ENCODE data around the gene CFAP74.

CFAP74 gene, protein sequence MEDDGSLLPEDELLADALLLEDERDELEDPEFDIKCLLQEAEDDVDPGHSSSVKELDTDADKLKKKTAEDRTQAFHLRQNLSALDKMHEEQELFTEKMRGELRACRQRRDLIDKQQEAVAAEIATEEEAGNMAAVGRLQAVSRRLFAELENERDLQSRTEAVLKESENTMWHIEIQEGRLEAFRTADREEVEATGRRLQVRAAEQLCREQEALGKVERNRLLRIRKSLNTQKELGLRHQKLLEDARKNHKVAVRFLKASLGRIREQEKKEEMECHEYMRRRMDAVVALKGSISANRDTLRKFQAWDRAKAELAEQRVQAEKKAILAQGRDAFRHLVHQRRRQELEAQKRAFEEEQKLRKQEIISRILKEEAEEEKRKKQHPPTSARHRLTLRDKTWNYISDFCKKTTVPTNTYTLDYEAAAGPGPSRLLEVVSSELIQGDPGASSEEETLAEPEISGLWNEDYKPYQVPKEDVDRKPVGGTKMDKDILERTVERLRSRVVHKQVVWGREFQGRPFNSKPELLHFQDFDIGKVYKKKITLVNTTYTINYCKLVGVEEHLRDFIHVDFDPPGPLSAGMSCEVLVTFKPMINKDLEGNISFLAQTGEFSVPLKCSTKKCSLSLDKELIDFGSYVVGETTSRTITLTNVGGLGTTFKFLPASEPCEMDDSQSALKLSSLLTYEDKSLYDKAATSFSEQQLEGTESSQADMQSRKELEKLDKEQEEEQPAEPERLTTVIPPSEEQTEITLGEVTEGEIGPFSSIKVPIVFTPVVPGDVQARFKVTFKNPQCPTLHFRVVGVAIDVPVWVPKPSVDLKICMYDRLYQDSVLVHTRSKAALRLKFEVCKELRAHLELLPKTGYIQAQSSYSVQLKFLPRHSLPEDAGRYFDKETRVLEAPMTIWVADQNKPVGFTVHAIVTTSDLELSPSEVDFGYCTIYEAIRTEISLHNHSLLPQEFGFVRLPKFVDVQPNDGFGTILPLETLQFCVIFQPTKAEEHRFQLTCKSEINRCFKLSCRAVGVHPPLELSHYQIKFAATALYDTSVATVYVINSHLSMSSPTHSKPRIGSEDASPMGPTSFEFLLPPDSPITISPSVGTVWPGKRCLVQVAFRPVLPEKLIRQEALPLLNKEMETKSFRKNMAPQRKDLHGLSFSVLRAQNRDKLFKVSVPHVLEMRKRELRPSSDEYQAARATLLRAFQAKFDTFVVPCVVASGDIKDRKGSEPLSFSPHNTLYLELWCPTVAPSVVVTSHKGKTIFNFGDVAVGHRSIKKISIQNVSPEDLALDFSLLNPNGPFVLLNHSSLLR (N-terminal part only)

GRCh38 chr1:2003541-2004131 is at the start of gene CFAP74:
Gene CFAP74 (minus strand): TSS chr1:2003786. CDS start chr1:1990956, 12,830 bp downstream.
- DNase-seq (ENCODE audit: low spot score) = peak; percentile 99

DNA sequence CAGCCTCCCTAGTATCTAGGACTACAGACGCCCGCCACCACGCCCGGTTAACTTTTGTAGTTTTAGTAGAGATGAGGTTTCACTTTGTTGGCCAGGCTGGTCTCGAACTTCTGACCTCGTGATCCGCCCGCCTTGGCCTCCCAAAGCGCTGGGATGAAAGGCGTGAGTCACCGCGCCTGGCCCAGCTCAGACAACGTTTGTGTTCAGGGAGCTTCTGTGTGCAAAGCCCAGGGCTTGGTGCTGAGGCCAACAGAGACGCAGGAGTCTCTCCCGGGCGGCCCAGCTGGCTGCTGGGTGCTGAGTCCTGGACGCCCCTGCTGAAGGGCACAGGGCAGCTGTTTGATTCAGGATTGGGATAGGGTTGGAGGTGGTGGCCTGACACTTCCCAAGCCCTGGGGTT is 49.6 kb upstream of the CFAP74 start:
- no peak for DNase-seq (ENCODE audit: low spot score)

- DNase-seq (ENCODE audit: low spot score) = no peak
Measured at GRCh38 chr1:2052756-2053155, 49.2 kb upstream of the CFAP74 start.

GRCh38 chr1:2052054-2052679 is 48.6 kb upstream of the CFAP74 start:
- DNase-seq (ENCODE audit: low spot score) = no peak

DNA sequence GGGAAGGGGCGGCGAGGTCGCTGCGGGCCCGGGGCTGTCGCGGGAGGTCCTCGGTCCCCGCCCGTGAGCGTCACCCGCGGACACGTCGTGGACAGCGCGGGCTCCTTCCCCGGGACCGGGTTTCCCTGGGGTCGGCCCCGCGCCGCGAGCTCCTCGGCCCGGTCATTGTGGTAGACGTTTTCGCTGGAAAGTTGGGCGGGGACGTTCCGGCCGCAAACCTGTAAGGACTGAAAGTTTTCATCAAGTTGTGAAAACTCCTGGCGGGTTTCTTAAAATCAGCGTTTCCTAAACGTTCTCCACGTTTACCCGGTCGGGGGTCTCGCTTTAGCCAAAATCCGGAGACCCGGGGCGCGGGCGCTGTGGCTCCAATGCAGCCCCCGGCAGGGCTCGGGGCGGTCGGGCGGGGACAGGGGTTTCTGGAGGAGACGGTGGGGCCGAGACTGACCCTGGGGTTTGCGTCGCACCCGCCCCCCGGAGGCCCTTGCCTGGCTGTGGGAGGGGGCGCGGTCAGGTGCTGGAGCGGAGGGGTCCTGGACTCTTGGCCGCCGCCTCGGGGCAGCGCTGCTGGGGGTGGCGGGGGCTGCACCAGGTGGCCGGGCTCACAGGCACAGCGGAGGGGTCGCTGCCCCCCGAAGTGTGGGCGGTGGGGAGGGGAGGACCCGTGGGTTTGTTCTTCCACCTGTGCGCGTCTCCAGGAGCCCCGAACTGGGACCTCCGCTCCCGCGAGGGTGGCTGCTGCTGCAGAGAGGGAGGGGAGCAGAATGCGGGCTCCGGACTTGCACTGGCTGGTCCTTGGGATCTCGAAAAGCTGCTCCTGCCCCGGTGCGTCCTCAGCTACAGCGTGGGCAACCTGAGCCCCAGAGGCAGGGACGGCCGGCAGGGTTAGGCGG is 47.5 kb upstream of the CFAP74 start:
- DNase-seq (ENCODE audit: low spot score) = no peak

DNA sequence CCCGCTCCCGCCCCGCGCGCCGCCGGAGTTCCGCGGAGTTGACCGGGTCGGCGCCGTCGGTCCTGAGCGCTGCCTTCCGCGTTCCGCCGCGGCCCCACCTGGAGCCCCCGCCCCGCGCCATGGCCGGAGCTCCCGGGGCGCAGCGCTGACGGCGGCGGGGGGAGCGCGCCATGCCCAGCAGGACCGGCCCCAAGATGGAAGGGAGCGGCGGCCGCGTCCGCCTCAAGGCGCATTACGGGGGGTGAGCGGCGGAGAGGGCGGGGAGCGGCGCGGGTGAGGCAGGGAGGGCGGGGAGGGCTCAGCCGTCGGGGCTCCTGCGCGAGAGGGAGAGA is 46.8 kb upstream of the CFAP74 start:
- DNase-seq (ENCODE audit: low spot score) = peak; percentile 70

DNA sequence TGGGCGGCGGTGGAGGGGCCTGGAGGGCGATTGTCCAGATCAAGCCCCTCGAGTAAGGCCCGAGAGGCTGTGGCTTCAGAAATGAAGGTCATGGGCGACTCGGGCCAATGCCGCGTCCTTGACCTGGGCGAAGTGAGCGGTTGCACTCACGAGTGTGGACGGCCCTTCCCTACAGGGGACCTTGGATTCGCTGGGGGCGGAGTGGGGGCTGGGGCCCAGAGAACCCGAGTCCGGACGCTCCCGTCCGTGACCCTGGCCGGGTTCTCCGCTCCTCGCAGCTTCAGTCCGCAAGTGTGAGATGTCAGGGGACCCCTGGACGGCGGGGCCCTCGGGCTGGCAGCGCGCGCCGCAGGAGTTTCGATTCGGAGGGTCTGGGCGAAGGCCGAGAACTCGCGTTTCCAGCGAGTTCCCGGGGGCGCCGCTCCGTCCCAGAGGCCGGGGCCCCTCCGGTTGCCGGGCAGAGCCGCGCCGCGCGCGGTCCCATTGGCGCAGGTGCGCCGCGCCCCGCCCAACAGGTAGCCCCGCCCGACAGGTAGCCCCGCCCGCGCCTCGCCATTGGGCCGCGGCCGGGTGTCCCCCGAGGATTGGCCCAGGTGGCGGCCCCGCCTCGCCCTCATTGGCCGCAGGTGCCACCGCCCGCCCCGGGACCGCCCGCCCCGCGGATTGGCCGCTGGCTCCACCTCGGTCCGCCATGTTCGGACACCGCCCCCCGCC is 46.3 kb upstream of the CFAP74 start, which contains the start of gene PRKCZ:
TSS of gene PRKCZ (plus strand) at position 694 of the 714 bp plus-strand sequence. CDS start 220 bp downstream, outside the sequence.
- peak; percentile 98 for DNase-seq (ENCODE audit: low spot score)

- DNase-seq (ENCODE audit: low spot score) = peak; percentile 77
Measured at GRCh38 chr1:2049225-2049717, 45.7 kb upstream of the CFAP74 start.

DNA sequence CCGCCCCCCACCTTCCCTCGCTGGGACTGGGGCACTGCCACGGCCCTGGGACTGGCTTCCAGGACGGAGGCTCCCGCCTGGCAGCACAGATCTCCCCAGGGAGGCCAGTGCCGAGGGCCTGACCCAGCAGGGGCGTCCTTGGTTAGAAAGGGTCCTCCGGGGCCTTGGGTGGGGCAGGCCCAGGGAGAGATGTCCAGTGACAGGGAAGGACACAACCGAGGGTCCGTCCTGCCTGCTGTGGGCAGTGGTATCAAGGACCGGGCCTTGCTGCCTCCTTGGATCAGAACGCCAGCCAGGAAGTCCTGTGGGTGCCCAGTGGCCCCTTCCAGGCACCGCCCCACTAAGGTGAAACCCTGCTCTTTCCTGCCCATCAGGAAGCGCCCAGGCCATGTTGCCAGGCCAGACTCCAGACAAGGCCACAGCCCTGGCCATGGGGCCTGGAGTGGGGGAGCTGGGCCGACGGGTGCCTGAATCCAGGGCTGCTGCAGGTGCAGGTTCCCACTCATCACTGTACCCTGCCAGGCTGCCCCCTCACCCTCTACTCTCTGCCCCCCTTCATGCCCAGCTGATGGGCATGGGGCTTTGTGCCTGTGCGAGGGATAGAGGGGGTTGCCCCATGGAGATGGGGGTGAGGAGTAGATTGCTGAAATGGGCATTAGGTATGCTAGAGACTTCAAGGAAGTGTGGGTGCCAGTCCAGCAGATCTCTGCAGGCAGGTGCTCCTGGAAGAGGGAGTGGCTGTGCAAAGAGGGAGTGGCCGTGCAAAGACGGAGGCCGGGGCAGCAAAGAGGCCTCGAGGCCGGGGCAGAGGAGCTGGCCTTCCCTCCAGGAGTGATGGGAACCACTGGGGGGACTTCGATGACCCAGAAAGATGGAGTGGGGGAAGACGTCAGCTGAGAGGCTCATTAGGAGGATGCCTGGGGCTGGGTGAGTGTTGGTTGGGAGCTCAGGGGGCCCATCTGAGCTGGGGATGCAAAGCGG is 44.5 kb upstream of the CFAP74 start:
- DNase-seq (ENCODE audit: low spot score) = no peak

GRCh38 chr1:2046953-2047748 is 43.6 kb upstream of the CFAP74 start:
- no peak for DNase-seq (ENCODE audit: low spot score)

DNA sequence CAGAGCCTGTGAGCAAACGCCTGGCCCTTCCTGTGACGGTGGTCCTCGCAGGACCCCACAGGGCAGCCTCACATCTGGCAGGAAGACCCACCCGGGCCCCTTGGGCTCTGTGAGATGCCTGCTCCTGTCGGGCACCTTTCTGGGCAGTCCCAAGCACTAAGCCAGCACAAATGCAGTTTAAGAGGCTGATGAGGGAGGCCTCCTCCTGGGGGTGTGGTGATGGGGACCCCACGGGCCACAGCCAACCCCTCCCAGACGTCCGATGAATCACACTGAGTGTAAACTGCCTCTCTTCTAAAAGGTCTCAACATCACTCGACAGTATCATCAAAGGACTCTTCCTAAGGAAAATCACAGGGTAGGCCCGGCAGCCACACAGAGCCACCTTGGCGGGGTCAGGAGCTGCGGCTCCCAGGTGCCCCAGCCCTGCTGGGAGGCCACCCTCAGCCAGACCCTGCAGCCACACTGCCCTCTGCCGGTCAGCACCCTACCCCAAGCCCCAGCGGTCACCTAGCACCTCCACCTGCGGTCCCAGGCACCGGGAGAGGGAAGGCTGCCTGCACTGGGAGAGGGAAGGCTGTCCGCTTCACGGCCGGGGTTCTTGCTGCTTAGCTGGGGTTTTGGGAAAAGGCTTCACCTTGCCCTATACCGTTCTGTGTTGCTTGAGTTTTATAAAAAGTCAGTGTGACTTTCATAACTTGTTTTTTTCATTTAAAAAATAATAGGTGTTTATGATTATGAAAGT is 42.8 kb upstream of the CFAP74 start:
- peak; percentile 87 for DNase-seq (ENCODE audit: low spot score)

- no peak for DNase-seq (ENCODE audit: low spot score)
Measured at GRCh38 chr1:2045468-2046173, 42.0 kb upstream of the CFAP74 start.

DNA sequence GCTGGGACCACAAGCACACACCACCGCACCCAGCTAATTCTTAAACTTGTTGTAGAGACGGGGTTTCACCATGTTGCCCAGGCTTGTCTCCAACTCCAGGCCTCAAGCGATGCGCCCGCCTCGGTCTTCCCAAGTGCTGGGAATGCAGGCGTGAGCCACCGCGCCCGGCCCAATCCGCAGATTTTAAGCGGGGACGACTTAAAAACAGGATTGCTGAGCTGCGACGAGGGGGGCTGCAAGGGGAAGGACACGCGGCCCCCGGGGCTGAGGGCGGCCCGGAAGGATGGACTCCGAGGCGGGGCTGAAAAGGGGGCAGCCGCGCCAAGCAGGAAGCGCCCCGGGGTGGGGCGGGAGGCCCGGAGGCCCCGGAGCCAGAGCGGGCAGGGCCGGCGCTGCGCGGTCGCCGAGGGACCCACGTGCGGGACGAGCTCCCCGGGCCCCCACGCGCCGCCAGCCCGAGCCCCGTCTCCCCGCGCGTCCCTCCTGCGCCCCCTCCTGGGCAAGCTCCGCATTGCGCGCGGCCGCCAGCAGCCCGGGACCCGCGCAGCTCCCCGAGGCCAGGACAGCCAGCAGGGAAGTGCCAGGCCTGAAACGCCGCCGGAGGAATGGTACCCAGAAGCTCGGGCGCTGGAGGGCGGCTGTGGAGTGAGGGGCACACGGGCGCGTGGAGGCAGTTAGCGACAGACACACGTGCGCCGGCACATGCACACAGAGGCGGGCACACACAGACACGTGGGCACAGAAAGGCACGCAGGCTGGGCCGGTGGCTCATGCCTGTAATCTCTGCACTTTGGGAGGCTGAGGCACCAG is 41.1 kb upstream of the CFAP74 start:
- DNase-seq (ENCODE audit: low spot score) = peak; percentile 95

DNA sequence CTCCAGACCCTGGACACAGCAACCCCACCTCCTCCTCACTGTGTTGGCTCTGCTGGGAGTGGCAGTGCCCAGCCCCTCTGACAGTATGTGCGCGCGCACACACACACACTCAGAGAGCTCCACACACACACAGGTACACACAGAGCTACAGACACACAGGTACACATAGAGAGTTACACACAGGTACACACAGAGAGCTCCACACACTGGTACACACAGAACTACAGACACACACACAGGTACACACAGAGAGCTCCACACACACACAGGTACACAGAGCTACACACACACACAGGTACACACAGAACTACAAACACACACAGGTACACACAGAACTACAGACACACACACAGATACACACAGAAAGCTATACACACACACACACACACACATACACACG is 40.3 kb upstream of the CFAP74 start:
- no peak for DNase-seq (ENCODE audit: low spot score)
